Measurements from ENCODE around the gene NTRK3.

The NTRK3 gene

GRCh38 chr15:88256279-88257230 is at the start of gene NTRK3:
Gene NTRK3, minus strand, starts transcription at chr15:88256739. Its CDS starts 586 bp downstream, at chr15:88256153.
- DNase-seq: peak; percentile 8 to 17

GRCh38 chr15:88303395-88303794 is 46.9 kb upstream of the NTRK3 start:
- no peak for DNase-seq

GRCh38 chr15:88302373-88302772 is 45.8 kb upstream of the NTRK3 start:
- no peak for DNase-seq

GRCh38 chr15:88301311-88301710 is 44.8 kb upstream of the NTRK3 start:
- no peak for DNase-seq

GRCh38 chr15:88300861-88301260 is 44.3 kb upstream of the NTRK3 start:
- DNase-seq: no peak

GRCh38 chr15:88300089-88300488 is 43.5 kb upstream of the NTRK3 start:
- no peak for DNase-seq

GRCh38 chr15:88299497-88299896 is 43.0 kb upstream of the NTRK3 start:
- no peak for DNase-seq

- no peak for DNase-seq
Observed at GRCh38 chr15:88288661-88289060, 32.1 kb upstream of the NTRK3 start.

GRCh38 chr15:88288206-88288605 is 31.7 kb upstream of the NTRK3 start:
- no peak for DNase-seq

GRCh38 chr15:88284318-88284998 is 27.9 kb upstream of the NTRK3 start:
- no peak for DNase-seq

GRCh38 chr15:88282614-88283013 is 26.1 kb upstream of the NTRK3 start:
- DNase-seq: no peak

- no peak for DNase-seq
Observed at GRCh38 chr15:88276821-88277410, 20.4 kb upstream of the NTRK3 start.

- no peak for DNase-seq
Observed at GRCh38 chr15:88275804-88276203, 19.3 kb upstream of the NTRK3 start.

- peak; percentile 72 to 79 for DNase-seq
Observed at GRCh38 chr15:88274553-88275460, 18.3 kb upstream of the NTRK3 start.

- no peak for DNase-seq
Observed at GRCh38 chr15:88272421-88272820, 15.9 kb upstream of the NTRK3 start.

- DNase-seq: no peak
Observed at GRCh38 chr15:88269356-88270062, 13.0 kb upstream of the NTRK3 start.

GRCh38 chr15:88267720-88268119 is 11.2 kb upstream of the NTRK3 start:
- no peak for DNase-seq

GRCh38 chr15:88266170-88266569 is 9.6 kb upstream of the NTRK3 start:
- DNase-seq: no peak

GRCh38 chr15:88264622-88265021 is 8.1 kb upstream of the NTRK3 start:
- no peak for DNase-seq

GRCh38 chr15:88262064-88262463 is 5.5 kb upstream of the NTRK3 start:
- no peak for DNase-seq

GRCh38 chr15:88258093-88258641 is 1.6 kb upstream of the NTRK3 start:
- peak; percentile 10 to 33 for DNase-seq

Data from activated CD4-positive, alpha-beta T cell treated with anti-CD3 and anti-CD28 coated beads, Interleukin-2, amount 50 U/mL, for 48 hours (primary cell).